Dedifferentiated amniotic fluid mesenchymal stem cell (primary cell): ENCODE measurements around the gene GRB14.
"Not testable (repeated sequence)": the region's sequence is repeated elsewhere in the genome, so short reads cannot be mapped to it uniquely, and the experiment has no call there.

Experiments used
- DNase-seq: peaks from one replicate; pipeline ENCODE4 v3.0.0-alpha.2; 2016; ENCODE audit errors: extremely low spot score

The GRB14 gene

DNA sequence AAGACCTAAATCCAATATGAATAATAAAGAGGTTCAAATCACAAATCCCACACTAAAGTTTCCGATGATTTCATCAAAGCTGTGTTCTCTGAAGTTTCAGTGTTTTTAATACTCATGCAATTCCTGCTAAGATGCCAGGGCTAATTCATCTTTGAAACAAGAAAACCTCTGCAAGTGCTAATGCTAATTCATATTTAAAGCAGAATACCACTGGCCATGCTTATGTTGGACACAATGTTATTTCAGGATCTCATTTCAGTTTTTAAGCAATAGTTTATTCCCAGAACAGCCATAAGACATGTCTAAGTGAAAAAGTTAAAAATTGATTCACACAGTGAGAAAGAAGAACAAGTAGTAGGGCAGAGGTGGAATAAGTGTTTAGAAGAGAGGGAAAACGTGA lies 62.8 kb downstream of the GRB14 start:
- DNase-seq = no peak

- DNase-seq = no peak
Measured at GRCh38 chr2:164554487-164554886, 66.8 kb downstream of the GRB14 start.

- DNase-seq = no peak
Measured at GRCh38 chr2:164551519-164551918, 69.8 kb downstream of the GRB14 start.

DNA sequence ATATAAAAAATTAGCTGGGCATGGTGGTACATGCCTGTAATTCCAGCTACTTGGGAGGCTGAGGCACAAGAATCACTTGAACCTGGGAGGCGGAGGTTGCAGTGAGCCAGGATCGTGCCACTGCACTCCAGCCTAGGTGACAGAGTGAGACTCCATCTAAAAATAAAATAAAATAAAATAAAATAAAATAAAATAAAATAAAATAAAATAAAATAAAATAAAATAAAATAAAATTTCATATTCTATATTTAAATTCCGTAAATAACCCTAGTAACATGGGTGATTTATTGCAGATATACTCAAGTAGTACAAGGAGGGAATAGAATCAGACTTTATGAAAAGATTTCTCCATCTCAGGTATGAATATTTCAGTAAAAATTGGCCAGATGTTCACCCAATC lies 71.6 kb downstream of the GRB14 start:
- not testable (repeated sequence) for DNase-seq

DNA sequence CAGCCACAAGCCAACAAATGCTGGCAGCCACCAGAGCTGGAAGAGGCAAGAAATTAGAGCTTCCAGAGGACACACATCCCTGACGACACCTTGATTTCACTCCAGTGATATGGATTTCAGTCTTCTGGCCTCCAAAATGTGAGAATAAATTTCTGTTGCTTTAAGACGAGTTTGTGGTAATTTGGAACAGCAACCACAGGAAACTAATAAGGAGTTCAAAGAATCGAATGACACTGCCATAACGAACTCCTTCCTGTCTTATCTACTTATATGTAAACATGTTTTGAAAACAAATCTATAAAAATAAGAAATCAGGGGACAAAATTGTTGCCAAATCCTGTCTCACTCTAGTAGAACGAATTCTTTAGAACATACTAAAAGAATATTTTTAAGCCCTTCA lies 75.8 kb downstream of the GRB14 start:
- DNase-seq = no peak

DNA sequence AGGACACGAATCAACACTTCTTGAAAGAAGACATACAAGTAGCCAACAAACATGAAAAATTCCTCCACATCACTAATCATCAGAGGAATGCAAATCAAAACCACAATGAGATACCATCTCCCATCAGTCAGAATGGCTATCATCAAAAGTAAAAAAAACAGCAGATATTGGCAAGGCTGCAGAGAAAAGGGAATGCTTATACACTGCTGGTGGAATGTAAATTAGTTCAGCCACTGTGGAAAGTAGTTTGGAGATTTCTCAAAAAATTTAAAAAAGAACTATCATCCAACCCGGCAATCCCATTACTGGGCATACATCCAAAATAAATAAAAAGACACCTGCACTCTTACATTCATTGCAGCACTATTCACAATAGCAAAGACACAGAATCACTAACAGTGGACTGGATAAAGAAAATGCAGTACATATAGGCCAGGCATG lies 78.7 kb downstream of the GRB14 start:
- DNase-seq = peak; percentile 44

DNA sequence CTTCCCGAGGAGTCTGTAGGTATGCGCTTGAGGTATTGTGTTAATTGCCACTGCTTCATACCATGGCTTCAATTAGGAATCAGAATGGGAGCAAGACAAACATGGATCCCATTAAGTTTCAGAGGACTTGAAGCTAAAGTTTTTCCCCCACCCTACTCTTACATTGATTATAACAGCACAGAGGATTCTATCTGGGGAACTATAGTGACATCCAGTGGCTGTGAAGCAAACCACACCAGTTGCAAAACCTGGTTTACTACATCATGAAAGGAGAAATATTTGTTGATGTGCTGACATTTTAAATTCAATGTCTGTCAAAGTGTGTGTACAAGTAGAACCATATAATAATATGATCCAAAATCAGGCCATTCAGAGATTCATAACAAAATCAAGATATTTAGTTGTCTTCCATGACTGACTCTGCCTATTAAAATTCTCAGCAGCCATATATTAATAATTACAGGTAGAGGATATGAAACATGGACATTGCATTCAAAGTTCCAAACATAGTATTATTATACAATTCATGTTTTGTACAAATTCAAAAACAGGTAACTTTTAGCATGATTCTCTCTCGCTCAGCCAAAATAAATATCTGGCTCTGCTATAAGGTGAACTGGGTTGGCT lies 82.9 kb downstream of the GRB14 start:
- DNase-seq = peak; percentile 51

GRCh38 chr2:164535280-164536025 lies 85.8 kb downstream of the GRB14 start:
- no peak for DNase-seq

- no peak for DNase-seq
Measured at GRCh38 chr2:164530464-164530863, 90.8 kb downstream of the GRB14 start.

DNA sequence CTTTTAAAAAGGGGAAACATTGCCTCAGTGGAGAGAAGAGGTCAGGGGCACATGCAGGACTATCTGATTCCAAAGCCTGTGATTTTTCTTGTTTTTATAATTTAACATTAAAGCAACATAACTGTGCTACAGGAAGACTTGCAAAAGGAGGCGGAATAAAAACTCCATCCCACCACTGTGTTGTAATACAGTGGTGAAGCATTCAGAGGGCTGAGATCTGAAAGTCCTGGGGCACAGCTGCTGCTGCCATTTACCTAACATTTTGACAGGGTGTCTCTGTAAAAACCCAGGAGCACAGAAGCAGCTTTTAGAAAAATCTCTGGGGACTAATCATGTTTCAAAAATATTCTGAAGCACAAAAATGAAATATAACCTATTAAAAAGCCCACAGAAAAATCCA lies 97.6 kb downstream of the GRB14 start:
- DNase-seq = no peak

GRCh38 chr2:164523009-164523408 lies 98.3 kb downstream of the GRB14 start:
- DNase-seq = no peak

DNA sequence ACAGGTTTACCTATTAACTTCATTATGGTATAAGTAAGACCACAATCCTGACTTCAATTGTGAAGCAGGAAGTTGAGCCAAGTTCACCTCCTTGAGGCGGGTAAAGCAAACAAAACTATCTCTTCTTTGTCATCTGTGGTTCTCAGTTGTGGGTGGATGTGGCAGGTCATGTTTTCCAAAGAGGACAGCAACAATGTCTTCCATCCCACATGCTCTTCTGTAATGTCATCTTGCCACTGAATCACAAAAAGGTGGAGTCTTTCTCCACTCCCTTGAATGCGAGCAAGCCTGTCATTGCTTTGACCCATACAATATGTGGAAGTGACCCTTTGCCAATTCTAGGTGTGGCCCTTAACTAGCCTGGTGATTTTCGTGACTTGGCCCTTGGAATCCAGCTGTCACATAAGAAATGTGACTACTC lies 98.7 kb downstream of the GRB14 start:
- no peak for DNase-seq

DNA sequence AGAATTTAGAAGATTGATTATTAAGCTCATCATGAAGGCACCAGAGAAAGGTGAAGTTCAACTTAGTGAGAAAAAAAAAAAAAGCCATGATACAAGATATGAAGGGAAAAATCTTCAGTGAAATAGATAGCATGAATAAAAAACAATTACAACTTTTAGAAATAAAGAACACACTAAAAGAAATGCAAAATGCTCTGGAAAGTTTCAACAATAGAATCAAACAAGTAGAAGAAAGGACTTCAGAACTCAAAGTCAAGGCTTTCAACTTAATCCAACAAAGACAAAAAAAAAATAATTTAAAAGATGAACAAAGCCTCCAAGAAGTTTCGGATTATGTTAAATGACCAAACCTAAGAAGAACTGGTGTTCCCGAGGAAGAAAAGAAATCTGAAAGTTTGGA lies 105.5 kb downstream of the GRB14 start:
- no peak for DNase-seq

DNA sequence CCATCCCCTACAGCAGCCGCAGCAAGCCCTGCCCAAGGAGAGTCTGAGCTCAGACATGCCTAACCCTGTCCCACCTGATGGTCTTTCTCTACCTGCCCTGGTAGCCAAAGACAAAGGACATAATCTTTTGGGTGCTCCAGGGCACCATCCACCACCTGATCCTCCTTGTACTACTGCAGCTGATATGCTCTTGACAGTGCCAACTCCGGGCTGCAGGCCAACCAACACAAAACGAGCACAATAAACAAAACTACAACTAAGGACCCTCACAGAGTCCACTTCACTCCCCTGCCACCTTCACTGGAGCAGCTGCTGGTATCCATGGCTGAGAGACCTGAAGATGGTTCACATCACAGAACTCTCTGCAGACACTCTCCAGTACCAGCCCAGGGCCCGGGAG lies 106.3 kb downstream of the GRB14 start:
- DNase-seq = no peak

GRCh38 chr2:164514491-164514890 lies 106.8 kb downstream of the GRB14 start:
- DNase-seq = no peak

GRCh38 chr2:164512871-164513270 lies 108.4 kb downstream of the GRB14 start:
- DNase-seq = no peak

GRCh38 chr2:164511738-164512137 lies 109.5 kb downstream of the GRB14 start:
- no peak for DNase-seq

- no peak for DNase-seq
Measured at GRCh38 chr2:164510895-164511294, 110.4 kb downstream of the GRB14 start.

DNA sequence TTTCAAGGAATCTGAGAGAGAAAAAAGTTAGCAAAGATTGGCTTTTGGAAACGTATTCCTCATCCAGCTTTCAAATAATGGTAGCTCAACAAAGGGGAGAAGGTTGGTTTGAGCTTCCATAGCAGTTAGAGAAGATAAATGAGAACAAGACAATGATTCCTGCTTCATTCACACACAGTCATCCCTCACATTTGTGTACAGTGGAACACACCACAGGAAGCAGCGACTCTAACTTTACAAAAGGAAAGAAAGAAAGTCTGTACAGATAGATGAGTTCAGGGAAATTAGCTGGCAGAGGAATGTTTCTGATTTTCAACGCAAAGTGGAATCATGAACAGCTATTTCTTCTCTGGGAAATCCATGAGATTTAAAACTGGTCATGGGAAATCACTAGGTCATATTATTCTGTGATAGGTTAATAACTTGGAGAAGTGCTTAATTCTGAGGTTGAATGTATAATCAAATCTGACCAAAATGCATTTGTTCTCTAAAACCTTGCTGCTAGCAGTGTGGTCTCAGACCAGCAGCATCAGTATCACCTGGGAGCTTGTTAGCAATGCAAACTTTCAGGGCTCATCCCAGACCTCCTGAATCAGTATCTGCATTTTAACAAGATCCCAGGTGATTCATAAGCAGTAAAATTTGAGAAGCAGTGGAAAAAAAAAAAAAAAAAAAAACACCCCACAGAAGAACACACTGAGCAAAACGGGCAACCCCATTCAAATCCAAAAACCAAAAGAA lies 112.0 kb downstream of the GRB14 start:
- DNase-seq = no peak

GRCh38 chr2:164504253-164504652 lies 117.0 kb downstream of the GRB14 start:
- DNase-seq = no peak

GRCh38 chr2:164498836-164499235 lies 122.4 kb downstream of the GRB14 start:
- no peak for DNase-seq

GRCh38 chr2:164496881-164497280 lies 124.4 kb downstream of the GRB14 start:
- DNase-seq = no peak

DNA sequence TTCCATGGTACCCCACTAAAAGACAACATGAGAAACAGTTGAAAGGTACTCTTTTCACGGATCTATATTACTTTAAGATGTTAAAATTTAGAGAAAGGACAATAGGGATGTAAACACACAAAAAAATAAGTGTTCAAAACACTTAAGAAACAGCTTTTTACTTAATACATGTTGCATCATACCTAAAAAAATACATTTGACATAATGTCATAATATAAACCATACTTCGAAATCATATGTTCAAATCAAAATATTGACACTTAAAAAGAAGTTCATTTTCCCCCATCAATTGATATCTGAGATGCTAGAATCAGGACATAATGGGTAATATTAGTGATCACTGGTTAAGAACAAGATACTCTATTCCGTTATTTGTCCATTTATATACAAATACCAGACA lies 124.9 kb downstream of the GRB14 start:
- DNase-seq = no peak
